Adrenal gland (tissue), 12 donors: ENCODE results near the gene FYN. TPM values are rescaled to one million over a fixed set of nuclear protein-coding genes. Genes with fewer than 3 reads are reported as not detected.

Experiments
- DNase-seq, 7 donors: peaks; one replicate each; pipeline ENCODE4 v3.0.0-alpha.2; 2019 to 2020
- H3K27ac ChIP-seq, 5 donors: fragments of 200-600 bp; sonication (generic) in 4 of 5; 1 replicate in 3 of 5; 2 replicates in 2 of 5; pipeline versions ENCODE4 v1.5.1 to v1.8.0; 2016 to 2020; ENCODE audit warnings: mild to moderate bottlenecking in 1 of 5
- H3K27me3 ChIP-seq: fragments of 200-600 bp; 2 replicates; pipeline ENCODE4 v1.8.0; 2021
- H3K36me3 ChIP-seq, 2 donors: fragments of 200-600 bp; replicated peaks in 1 of 2; 1 replicate in 1 of 2; 2 replicates in 1 of 2; pipeline versions ENCODE4 v1.5.1 to v1.8.0; 2018 to 2022
- H3K4me1 ChIP-seq, 2 donors: fragments of 200-600 bp; replicated peaks in 1 of 2; 1 replicate in 1 of 2; 2 replicates in 1 of 2; pipeline versions ENCODE4 v1.5.1 to v1.8.0; 2018 to 2021
- H3K4me3 ChIP-seq, 4 donors: fragments of 200-600 bp; sonication (generic) in 3 of 4; one replicate each; pipeline ENCODE4 v1.5.1; 2016 to 2018
- H3K9me3 ChIP-seq, 3 donors: fragments of 200-600 bp; sonication (generic) in 1 of 3; replicated peaks in 1 of 3; 1 replicate in 2 of 3; 2 replicates in 1 of 3; pipeline versions ENCODE4 v1.5.1 to v1.8.0; 2016 to 2021
- POLR2A ChIP-seq, 2 donors: fragments of 450-650 bp; IDR thresholded peaks; one replicate each; pipeline ENCODE4 v1.6.1; 2017; ENCODE audit warnings: antibody characterized with exemption in 2 of 2, mild to moderate bottlenecking in 2 of 2, moderate library complexity in 1 of 2
- WGBS, 4 donors: extraction: QIAGEN DNeasy Blood & Tissue Kit in 2 of 4; methylation state at CpG; one replicate each; pipeline versions ENCODE4 v1.1.5 to v1.1.7; 2013 to 2017; 5-methylcytosine and 5-hydroxymethylcytosine counted together
- intact Hi-C, 2 donors: fragments of 100-400 bp; cut with DNase I; formaldehyde crosslinking; loops; one replicate each; pipeline versions ENCODE4 v1.14.1 to v1.15.0; 2022 to 2023
- polyA plus RNA-seq, 3 donors: library from polyadenylated mRNA; stranded (reverse); fragments of 200-250 nt in 2 of 3; fragments of 350-450 nt in 1 of 3; fragmentation: Illumina TruSeq in 1 of 3; extraction: RNeasy Lipid Tissue Mini Kit (QIAGEN cat#74804) in 1 of 3; gene quantifications; one replicate each; pipeline ENCODE4 v1.2.3, GENCODE V29; 2013 to 2014
- total RNA-seq, 9 donors: library from RNA; depleted of rRNA in 4 of 9; stranded (reverse); fragments of >200 nt in 4 of 9; fragments of 120-200 nt in 1 of 9; fragmentation: NEBNext Ultra II Directional in 1 of 9; extraction: Animal tissue kit (Norgen Biotek cat#: 25700) in 1 of 9; gene quantifications; one replicate each; pipeline versions ENCODE4 v1.1.0 to v1.2.4, GENCODE V29; 2013 to 2023
- TF ChIP-seq, protein P1 (sequence below), 6 experiments: fragments of 450-650 bp in 4 of 6; fragments of 200-600 bp in 2 of 6; sonication (generic) in 1 of 6; IDR thresholded peaks; 1 replicate in 5 of 6; 2 replicates in 1 of 6; pipeline versions ENCODE4 v1.5.1 to v1.8.0; 2016 to 2021; ENCODE audit warnings: antibody characterized with exemption in 6 of 6, mild to moderate bottlenecking in 2 of 6, moderate library complexity in 1 of 6
- donor health status: healthy with polysubstance abuse.
- donor health status: Bipolar disorder and iron deficiency.
- donor health status: DM: yes; HTN: yes; CAD: no.
- donor health status: DM: no; HTN: no; CAD: no.
- donor health status: DM: no; HTN: no; CAD: no.
- donor health status: DM: yes; HTN: yes; CAD: no.

FYN gene
- total and polyA plus RNA-seq, 12 donors: 10.7 to 36.5 (median 19.8) TPM

DNA sequence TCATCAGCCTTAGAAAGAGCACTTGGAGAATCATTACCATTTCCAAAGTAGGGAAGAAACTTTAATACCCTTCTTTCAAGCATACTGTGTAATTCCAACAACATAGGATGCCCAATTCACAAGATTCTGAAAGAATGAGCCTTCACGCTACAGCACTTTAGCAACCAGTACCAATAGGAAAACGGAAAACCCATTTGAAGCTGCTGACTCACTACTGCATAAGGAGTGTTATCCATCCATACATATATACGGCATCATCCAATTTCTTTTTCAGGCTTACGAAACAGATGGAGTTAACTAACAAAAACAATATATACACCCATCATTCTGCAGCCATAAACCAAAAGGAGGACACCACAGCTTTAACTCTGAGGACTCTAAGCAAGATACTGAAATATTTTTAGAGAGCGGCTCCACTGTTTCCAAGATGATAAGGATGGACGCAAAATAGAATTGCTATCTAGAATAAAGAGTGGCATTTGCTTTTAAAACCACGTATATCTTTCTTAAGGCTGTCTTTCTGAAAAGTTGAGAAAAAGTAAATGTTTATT is 24.9 kb downstream of the FYN start:
- Histone ChIP-seq H3K27ac (no peak overlapping the region), H3K36me3 (no peaks in the 10 kb centered on the region), H3K4me1 (peaks cover 0 to 26% of the 10 kb centered on the region in 2 donors), H3K9me3 (no peaks in the 10 kb centered on the region), H3K27me3 (no peaks in the 10 kb centered on the region), H3K4me3 (no peak overlapping the region)
- DNase-seq: no peak
- WGBS, 4 donors: 74 to 89% (median 81%) methylated on average over 7 of the region's 7 CpGs
- TF ChIP-seq, protein P1, sequence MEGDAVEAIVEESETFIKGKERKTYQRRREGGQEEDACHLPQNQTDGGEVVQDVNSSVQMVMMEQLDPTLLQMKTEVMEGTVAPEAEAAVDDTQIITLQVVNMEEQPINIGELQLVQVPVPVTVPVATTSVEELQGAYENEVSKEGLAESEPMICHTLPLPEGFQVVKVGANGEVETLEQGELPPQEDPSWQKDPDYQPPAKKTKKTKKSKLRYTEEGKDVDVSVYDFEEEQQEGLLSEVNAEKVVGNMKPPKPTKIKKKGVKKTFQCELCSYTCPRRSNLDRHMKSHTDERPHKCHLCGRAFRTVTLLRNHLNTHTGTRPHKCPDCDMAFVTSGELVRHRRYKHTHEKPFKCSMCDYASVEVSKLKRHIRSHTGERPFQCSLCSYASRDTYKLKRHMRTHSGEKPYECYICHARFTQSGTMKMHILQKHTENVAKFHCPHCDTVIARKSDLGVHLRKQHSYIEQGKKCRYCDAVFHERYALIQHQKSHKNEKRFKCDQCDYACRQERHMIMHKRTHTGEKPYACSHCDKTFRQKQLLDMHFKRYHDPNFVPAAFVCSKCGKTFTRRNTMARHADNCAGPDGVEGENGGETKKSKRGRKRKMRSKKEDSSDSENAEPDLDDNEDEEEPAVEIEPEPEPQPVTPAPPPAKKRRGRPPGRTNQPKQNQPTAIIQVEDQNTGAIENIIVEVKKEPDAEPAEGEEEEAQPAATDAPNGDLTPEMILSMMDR (IDR thresholded peaks at IDR 0.05): no peak
- intact Hi-C loops: no loop called here

GRCh38 chr6:111846492-111847409 is 26.5 kb downstream of the FYN start:
- intact Hi-C loops: no loop called here
- no peaks in the 10 kb centered on the region for H3K27me3 ChIP-seq
- no peak for DNase-seq
- no peak for TF ChIP-seq POLR2A (IDR thresholded peaks at IDR 0.05)
- TF ChIP-seq, protein P1 (IDR thresholded peaks at IDR 0.05): no peak
- no peak overlapping the region for H3K27ac ChIP-seq
- 34 to 60% (median 50%) methylated on average over 4 to 5 of the region's 5 CpGs for WGBS, 4 donors
- H3K4me1 ChIP-seq: peaks cover 0 to 30% of the 10 kb centered on the region in 2 donors
- no peaks in the 10 kb centered on the region for H3K36me3 ChIP-seq
- H3K9me3 ChIP-seq: no peaks in the 10 kb centered on the region
- no peak overlapping the region for H3K4me3 ChIP-seq

DNA sequence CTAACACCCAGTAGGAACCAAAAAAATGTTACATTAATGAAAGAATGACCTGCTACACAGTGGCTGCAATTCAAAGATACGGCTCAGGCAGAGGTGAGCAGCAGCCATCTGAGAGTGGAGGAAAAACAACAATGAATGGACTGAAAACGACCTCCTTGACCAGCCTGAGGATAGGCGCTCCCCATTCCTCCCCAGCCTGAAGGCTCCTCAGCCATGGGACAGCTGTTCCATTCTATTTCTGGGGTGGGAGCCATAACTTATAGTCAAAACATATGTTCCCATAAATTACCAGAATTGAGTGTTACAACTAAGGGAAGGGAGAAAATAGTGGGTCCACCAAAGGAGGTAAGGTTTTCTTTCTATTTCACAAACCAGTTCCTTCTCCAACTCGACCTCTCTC is 27.2 kb downstream of the FYN start:
- DNase-seq: no peak
- H3K27me3 ChIP-seq: no peaks in the 10 kb centered on the region
- 65 to 77% (median 72%) methylated on average over 4 of the region's 4 CpGs for WGBS, 4 donors
- H3K36me3 ChIP-seq: no peaks in the 10 kb centered on the region
- peaks cover 0 to 37% of the 10 kb centered on the region in 2 donors for H3K4me1 ChIP-seq
- no peak overlapping the region for H3K27ac ChIP-seq
- intact Hi-C loops: no loop called here
- TF ChIP-seq, protein P1 (IDR thresholded peaks at IDR 0.05): no peak
- no peak for TF ChIP-seq POLR2A (IDR thresholded peaks at IDR 0.05)
- no peak overlapping the region for H3K4me3 ChIP-seq
- no peaks in the 10 kb centered on the region for H3K9me3 ChIP-seq

DNA sequence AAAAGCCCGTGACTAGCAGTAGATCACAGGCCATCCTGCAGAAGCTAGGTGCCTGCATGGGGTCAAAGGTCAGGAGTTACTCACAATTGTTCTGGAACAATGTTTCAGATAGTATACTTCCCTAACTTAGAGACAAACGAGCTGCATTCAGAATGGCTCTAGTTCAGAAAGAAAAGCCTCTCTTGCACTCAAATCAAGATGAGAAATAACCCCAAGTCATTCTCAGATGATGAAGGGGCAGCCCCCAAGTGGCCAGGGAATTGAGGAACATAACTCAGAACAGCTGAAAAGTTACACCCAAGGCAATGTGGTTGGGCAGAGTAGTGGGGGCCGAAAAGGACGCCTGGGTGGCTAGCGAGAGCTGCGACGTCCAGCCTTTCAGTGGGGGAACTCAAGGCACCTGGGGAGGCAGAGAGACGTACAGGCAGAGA is 27.8 kb downstream of the FYN start:
- Histone ChIP-seq H3K36me3 (no peaks in the 10 kb centered on the region), H3K27me3 (no peaks in the 10 kb centered on the region), H3K4me1 (peaks cover 0 to 38% of the 10 kb centered on the region in 2 donors), H3K27ac (no peak overlapping the region), H3K4me3 (no peak overlapping the region), H3K9me3 (no peaks in the 10 kb centered on the region)
- TF ChIP-seq POLR2A (IDR thresholded peaks at IDR 0.05): no peak
- TF ChIP-seq, protein P1 (IDR thresholded peaks at IDR 0.05): no peak
- 75 to 81% (median 75%) methylated on average over 8 of the region's 8 CpGs for WGBS, 4 donors
- DNase-seq: no peak
- intact Hi-C loops: no loop called here
